ENCODE results near the gene FYB1. TPM values are rescaled to one million over a fixed set of nuclear protein-coding genes. Genes with fewer than 3 reads are reported as not detected.

The FYB1 gene
- total and polyA plus RNA-seq, 2 experiments from 2014 or later: not detected

GRCh38 chr5:39079147-39079546, 140.2 kb downstream of the FYB1 start (continued):
- TF ChIP-seq, protein P1, sequence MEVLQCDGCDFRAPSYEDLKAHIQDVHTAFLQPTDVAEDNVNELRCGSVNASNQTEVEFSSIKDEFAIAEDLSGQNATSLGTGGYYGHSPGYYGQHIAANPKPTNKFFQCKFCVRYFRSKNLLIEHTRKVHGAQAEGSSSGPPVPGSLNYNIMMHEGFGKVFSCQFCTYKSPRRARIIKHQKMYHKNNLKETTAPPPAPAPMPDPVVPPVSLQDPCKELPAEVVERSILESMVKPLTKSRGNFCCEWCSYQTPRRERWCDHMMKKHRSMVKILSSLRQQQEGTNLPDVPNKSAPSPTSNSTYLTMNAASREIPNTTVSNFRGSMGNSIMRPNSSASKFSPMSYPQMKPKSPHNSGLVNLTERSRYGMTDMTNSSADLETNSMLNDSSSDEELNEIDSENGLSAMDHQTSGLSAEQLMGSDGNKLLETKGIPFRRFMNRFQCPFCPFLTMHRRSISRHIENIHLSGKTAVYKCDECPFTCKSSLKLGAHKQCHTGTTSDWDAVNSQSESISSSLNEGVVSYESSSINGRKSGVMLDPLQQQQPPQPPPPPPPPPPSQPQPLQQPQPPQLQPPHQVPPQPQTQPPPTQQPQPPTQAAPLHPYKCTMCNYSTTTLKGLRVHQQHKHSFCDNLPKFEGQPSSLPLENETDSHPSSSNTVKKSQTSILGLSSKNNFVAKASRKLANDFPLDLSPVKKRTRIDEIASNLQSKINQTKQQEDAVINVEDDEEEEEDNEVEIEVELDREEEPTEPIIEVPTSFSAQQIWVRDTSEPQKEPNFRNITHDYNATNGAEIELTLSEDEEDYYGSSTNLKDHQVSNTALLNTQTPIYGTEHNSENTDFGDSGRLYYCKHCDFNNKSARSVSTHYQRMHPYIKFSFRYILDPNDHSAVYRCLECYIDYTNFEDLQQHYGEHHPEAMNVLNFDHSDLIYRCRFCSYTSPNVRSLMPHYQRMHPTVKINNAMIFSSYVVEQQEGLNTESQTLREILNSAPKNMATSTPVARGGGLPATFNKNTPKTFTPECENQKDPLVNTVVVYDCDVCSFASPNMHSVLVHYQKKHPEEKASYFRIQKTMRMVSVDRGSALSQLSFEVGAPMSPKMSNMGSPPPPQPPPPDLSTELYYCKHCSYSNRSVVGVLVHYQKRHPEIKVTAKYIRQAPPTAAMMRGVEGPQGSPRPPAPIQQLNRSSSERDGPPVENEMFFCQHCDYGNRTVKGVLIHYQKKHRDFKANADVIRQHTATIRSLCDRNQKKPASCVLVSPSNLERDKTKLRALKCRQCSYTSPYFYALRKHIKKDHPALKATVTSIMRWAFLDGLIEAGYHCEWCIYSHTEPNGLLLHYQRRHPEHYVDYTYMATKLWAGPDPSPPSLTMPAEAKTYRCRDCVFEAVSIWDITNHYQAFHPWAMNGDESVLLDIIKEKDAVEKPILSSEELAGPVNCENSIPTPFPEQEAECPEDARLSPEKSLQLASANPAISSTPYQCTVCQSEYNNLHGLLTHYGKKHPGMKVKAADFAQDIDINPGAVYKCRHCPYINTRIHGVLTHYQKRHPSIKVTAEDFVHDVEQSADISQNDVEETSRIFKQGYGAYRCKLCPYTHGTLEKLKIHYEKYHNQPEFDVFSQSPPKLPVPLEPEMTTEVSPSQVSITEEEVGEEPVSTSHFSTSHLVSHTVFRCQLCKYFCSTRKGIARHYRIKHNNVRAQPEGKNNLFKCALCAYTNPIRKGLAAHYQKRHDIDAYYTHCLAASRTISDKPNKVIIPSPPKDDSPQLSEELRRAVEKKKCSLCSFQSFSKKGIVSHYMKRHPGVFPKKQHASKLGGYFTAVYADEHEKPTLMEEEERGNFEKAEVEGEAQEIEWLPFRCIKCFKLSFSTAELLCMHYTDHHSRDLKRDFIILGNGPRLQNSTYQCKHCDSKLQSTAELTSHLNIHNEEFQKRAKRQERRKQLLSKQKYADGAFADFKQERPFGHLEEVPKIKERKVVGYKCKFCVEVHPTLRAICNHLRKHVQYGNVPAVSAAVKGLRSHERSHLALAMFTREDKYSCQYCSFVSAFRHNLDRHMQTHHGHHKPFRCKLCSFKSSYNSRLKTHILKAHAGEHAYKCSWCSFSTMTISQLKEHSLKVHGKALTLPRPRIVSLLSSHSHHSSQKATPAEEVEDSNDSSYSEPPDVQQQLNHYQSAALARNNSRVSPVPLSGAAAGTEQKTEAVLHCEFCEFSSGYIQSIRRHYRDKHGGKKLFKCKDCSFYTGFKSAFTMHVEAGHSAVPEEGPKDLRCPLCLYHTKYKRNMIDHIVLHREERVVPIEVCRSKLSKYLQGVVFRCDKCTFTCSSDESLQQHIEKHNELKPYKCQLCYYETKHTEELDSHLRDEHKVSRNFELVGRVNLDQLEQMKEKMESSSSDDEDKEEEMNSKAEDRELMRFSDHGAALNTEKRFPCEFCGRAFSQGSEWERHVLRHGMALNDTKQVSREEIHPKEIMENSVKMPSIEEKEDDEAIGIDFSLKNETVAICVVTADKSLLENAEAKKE (CRISPR knock-in tag; IDR thresholded peaks at IDR 0.05): no peak
- TF ChIP-seq CREB1 (CRISPR knock-in tag; IDR thresholded peaks at IDR 0.05; ENCODE audit: low read depth) (no peak), ZNF331 (CRISPR knock-in tag; IDR thresholded peaks at IDR 0.05; ENCODE audit: low read depth) (no peak), EZH2phosphoT487 (IDR thresholded peaks at IDR 0.05; ENCODE audit: unreplicated experiment) (no peak), STAT1 (IDR thresholded peaks at IDR 0.05; ENCODE audit: unreplicated experiment) (no peak), POLR2AphosphoS5 (IDR thresholded peaks at IDR 0.05; ENCODE audit: low read depth) (no peak), EZH2 (IDR thresholded peaks at IDR 0.05; ENCODE audit: low read depth, unreplicated experiment) (no peak), REST (IDR thresholded peaks at IDR 0.05; ENCODE audit: unreplicated experiment) (no peak)

All from GM23338 (cell line).